SU-DHL-6 (cell line): Measurements from ENCODE around the gene POLQ.

Experiments
- CTCF ChIP-seq: fragments of 200-600 bp; sonication (generic); IDR thresholded peaks from one replicate; pipeline ENCODE4 v1.5.1; 2017; ENCODE audit warnings: antibody characterized with exemption, mild to moderate bottlenecking, low read length, moderate library complexity; ENCODE audit not compliant: insufficient read depth, poor library complexity, severe bottlenecking
- EZH2phosphoT487 ChIP-seq: fragments of 200-600 bp; sonication (generic), shearing (Covaris generic); conservative IDR thresholded peaks from 2 replicates; pipeline ENCODE4 v1.6.1; 2018; ENCODE audit warnings: mild to moderate bottlenecking, antibody characterized with exemption, low read length, moderate library complexity, mixed read lengths

GRCh38 chr3:121517953-121518655, 27.7 kb downstream of the POLQ start:
- TF ChIP-seq CTCF = no peak
- no peak for TF ChIP-seq EZH2phosphoT487
